Hepatic stellate cell (primary cell): ENCODE results near the gene PTGDR.

ENCODE experiments used
- DNase-seq: peaks from one replicate; pipeline ENCODE4 v3.0.0; 2011; ENCODE audit warnings: low spot score

The PTGDR gene

DNA sequence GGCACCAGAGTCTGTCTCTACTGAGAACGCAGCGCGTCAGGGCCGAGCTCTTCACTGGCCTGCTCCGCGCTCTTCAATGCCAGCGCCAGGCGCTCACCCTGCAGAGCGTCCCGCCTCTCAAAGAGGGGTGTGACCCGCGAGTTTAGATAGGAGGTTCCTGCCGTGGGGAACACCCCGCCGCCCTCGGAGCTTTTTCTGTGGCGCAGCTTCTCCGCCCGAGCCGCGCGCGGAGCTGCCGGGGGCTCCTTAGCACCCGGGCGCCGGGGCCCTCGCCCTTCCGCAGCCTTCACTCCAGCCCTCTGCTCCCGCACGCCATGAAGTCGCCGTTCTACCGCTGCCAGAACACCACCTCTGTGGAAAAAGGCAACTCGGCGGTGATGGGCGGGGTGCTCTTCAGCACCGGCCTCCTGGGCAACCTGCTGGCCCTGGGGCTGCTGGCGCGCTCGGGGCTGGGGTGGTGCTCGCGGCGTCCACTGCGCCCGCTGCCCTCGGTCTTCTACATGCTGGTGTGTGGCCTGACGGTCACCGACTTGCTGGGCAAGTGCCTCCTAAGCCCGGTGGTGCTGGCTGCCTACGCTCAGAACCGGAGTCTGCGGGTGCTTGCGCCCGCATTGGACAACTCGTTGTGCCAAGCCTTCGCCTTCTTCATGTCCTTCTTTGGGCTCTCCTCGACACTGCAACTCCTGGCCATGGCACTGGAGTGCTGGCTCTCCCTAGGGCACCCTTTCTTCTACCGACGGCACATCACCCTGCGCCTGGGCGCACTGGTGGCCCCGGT, at the start of gene PTGDR:
Gene PTGDR, plus strand, starts transcription at position 198 of the 778 bp plus-strand sequence. Its CDS starts 117 bp downstream, at position 315.
- peak; percentile 20 for DNase-seq

DNA sequence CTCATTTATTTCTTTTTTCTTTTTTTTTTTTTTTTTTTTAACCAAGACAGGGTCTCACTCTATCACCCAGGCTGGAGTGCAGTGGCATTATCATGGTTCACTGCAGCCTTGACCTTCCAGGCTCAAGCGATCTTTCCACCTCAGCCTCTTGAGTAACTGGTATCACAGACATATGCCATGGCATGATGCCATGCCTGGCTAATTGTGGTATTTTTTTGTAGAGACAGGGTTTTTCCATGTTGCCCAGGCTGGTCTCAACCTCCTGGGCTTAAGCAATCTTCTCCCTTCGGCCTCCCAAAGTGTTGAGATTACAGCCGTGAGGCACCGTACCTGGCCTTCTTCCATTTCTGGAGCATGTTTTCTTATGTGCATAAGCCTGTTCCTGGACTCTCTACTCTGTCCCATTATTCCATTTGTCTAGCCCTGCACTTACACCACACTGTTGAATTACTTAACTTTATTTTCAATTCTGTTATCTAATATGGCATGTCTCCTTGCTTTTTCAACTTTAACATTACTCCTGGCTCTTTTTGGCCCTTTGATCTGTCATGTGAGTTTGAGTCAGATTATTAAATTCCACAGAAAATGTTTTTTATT, 47.9 kb upstream of the PTGDR start:
- no peak for DNase-seq

GRCh38 chr14:52220924-52221811, 46.3 kb upstream of the PTGDR start:
- peak; percentile 16 for DNase-seq

GRCh38 chr14:52222901-52223300, 44.6 kb upstream of the PTGDR start:
- no peak for DNase-seq

GRCh38 chr14:52227619-52228222, 39.8 kb upstream of the PTGDR start:
- no peak for DNase-seq

DNA sequence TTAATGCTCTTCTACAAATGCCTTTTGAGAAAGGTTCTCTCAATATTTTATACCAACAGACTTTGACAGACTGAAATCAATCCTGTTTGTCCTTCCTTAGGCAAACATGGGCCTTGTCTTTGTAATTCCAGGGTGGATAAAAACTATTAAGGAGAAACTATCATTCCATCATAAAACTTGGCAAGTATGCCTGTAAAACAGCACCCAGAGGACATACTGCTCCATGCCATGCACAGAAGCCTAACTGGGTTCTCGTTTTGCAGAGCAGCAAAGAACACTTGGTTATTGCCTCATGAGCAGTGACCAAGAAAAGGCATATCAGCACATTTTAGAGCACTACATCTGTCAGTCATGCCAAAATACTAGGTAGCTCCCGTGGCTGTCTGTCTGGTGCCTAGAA, 33.8 kb upstream of the PTGDR start:
- DNase-seq: no peak

GRCh38 chr14:52235434-52235833, 32.1 kb upstream of the PTGDR start:
- DNase-seq: no peak

DNA sequence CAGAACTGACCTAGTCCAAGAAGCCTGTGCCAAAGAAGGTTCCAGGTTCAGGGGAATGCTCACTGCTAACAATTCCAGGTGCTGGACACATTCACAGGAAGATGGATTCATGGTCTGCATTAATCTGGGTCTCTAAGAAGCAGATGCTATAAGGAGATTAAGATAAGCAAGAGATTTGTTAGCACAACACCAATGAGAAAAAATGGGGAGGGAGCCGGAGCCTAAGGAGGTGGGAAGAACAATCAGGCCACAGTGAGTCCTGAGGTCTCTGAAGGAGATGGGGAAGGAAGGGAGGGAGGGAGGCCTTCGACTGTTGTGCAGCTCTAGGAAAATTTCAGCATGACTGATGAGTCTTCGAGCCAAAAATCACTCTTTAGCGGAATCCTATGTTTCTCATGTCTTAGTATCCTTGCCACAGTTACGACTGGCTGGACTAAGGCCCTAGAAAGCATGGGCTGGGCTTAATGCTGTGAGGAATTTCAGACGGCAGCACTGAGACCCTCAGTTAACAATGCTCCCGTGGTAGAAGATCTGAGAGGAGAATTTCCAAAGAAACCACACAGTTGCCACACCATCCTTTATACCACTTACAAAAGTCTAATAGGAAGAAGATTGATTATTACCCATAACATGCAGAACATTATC, 31.5 kb upstream of the PTGDR start:
- DNase-seq: no peak

DNA sequence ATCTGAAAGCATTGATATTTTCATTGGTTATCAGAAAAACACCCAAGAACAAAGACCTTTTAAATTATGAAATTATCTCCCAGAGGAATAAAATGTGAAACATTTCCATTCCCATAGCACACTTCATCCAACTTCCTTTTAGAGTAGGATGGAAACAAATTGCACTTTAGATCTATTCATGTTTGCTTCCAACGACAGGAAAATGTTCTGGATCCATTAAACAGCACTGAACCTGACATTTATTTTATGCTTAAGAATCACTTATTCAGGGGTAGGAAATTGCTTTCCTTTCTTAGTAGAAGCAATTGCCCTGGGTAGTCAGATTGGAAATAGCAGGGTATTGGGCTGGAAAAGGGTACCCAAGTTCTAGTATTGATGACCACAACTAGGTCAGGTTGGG, 28.8 kb upstream of the PTGDR start:
- DNase-seq: no peak

DNA sequence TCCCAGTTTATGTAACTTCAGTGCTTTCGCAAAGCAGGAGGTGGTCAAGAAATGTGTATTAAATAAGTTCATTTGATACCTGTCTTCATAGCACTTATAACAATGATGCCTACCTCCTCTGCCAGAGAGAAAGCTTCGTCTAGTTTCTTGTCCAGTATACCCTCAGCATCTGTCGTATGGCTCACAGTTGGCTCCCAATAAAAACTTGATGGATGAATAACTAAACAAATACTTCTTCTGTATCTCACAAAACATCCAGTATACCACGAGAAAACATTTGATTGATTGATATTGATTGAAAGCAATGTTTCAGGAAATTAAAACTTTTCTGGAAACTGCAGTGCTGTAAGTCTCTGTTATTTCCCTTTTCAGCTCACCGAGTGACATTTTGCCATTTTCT, 26.9 kb upstream of the PTGDR start:
- DNase-seq: no peak

GRCh38 chr14:52241087-52241793, 26.3 kb upstream of the PTGDR start:
- peak; percentile 34 for DNase-seq

GRCh38 chr14:52244328-52244727, 23.2 kb upstream of the PTGDR start:
- DNase-seq: no peak

- DNase-seq: no peak
Observed at GRCh38 chr14:52244997-52245396, 22.5 kb upstream of the PTGDR start.

DNA sequence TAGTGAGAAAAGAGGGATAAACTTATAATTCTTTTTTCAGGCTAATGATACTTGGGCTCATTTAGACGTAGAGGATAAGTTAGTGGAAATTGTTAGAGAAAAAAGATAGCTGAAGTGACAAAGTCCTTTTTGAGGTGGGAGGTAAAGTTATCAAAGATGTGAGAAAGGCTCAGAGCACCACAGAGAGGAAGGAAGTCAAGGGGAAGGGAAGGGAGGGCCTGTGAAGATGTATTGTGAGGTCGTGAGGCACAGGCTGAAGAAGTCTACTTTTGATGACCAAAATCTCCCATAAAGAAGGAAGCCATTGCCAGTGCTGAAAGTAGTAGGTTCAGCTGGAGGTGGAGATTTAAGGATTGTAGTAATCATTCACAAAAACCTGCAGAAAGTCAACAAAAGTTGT, 19.4 kb upstream of the PTGDR start:
- DNase-seq: no peak

DNA sequence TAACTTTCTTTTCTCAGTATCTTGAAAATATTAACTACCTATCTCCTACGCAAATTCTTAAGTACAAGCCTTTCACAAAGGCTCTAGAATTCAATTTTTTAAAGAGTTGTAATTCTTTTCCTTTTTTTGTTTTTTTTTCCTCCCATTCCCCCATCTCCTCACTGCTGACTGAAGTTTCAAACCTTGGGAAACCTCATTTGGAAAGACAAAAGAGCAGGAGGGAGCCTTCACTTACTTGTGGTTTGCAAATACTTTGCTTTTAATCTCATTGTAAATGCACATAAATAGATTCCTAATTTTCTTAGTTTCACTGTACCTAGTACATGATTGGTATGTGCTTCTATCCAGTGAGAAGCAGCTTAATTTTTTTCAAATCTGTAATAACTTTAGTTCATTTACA, 15.8 kb upstream of the PTGDR start:
- no peak for DNase-seq

- DNase-seq: no peak
Observed at GRCh38 chr14:52253503-52253902, 14.0 kb upstream of the PTGDR start.

DNA sequence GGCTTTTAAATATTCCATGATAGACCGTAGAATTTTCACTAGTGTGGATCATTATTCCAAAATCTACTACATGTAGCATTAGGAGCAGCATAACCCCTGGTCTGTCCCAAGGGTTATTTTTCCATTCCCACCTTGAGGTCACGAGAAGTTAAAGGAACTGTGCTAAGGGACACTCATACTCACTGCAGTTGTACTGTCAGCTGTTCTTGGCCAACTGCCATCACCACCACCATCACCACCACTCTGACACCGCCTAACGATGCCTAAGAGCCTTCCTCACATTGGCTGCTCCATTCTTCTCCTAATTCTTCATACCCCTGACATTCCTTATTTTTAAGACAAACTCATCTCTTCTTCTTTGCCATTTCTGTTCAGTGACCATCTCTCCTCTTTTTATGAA, 13.4 kb upstream of the PTGDR start:
- DNase-seq: no peak

DNA sequence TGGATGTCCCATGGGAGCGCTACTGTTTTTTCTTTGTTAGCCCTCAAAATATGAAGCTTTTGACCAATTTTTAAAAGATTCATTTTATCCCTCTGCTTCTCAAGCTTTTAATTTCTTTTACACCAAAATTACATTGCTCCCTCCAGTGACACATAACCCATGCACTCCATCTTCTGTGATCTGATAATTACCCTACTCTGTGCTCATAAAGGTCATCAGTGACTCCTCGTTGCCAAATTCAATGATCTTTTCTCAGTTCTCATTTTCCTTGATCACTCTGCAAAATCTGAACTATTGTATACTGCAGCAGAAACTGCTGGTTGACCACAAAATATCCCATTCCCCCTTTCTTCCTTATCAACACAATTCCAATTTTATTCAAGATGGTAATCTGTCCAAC, 8.7 kb upstream of the PTGDR start:
- no peak for DNase-seq

- no peak for DNase-seq
Observed at GRCh38 chr14:52259434-52259833, 8.1 kb upstream of the PTGDR start.

DNA sequence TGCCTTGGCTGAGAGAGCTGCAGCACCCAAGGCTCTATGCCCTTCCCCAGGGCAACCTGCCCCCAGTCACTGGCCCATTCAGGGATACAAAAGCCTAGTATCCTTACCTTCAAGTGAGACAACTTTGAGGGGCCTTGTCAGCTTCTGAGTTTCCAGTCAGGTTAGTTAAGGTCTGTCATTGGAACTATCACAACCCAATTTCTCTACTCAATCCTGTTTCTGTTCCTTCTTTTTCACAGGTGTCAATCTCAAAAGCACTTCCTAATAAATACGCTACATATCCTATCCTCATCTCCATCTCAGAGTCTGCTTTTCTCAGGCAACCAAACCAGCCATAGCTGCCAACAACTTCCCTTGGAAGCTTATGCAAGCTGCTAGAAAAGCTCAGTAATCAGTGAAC, 4.9 kb upstream of the PTGDR start:
- no peak for DNase-seq

- DNase-seq: no peak
Observed at GRCh38 chr14:52263190-52263589, 4.3 kb upstream of the PTGDR start.
